Esophagus mucosa (tissue), 1 donor: ENCODE results near the gene COBL. TPM values are rescaled to one million over a fixed set of nuclear protein-coding genes. Genes with fewer than 3 reads are reported as not detected.

Experiments used
- ATAC-seq: fragments of 200-7000 bp; cut with Tn5 transposase; one replicate; pipeline ENCODE4 v1.9.1; 2020
- total RNA-seq: library from RNA; stranded (reverse); gene quantifications from one replicate; pipeline ENCODE4 v1.2.4, GENCODE V29; 2023
- donor health status: DM: yes; HTN: yes; CAD: no.

The COBL gene
- total RNA-seq, 1 donor from 2014 or later, result 10.4 TPM

DNA sequence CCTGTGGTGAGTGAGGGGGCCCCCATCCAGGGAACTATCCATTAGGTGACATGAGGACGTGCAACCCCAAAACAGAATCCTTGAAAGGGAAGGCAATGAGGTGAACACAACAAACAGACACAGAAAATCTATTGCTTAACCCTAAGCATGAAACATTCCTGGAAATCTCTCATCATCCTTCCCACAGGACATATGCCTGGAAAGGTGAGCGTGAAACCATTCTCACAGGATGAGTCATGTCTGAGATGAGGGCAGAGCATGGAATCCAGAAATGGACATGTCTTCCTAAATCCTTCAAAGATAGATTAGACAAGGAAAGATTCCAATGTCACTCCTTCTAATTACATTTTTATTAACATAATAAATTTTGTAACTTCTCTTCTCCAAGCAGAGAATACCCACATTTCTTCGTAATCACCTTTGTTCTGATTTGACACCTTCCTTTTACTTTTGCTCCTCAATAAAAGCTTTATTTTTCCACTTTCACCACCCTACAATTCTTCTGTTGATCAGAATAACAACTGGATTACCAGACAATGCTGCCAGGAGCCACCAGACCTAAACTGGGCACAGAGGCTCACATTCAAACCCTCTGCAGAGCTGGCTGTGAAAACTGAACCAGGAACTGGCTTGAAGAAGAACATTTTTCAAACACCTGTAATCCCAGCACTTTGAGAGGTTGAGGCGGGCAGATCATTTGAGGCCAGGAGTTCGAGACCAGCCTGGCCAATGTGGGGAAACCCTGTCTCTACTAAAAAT lies 67.2 kb downstream of the COBL start:
- no peak for ATAC-seq

GRCh38 chr7:51246258-51247245 lies 70.1 kb downstream of the COBL start:
- no peak for ATAC-seq

- ATAC-seq, result no peak
Observed at GRCh38 chr7:51244885-51245284, 71.7 kb downstream of the COBL start.

DNA sequence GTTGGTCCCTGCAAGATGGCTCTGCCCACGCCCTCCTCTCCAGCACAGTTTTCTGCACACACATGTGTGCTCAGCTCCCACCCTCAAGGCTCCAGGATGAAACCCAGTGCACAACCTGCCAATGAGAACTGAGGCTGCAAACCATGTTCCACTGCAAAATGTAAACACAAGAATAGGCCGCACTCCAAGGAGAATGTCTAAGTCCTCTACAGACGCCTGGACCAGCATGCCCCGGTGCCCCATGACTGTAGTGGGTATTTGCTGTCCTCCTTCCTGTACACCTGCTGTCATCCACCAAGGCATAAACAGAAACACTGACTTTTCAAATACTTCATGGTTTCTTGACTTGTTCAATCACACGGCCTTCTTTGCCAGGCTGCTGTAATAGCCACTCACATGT lies 72.6 kb downstream of the COBL start:
- ATAC-seq, result peak; percentile 23

GRCh38 chr7:51243631-51244030 lies 73.0 kb downstream of the COBL start:
- ATAC-seq, result no peak

DNA sequence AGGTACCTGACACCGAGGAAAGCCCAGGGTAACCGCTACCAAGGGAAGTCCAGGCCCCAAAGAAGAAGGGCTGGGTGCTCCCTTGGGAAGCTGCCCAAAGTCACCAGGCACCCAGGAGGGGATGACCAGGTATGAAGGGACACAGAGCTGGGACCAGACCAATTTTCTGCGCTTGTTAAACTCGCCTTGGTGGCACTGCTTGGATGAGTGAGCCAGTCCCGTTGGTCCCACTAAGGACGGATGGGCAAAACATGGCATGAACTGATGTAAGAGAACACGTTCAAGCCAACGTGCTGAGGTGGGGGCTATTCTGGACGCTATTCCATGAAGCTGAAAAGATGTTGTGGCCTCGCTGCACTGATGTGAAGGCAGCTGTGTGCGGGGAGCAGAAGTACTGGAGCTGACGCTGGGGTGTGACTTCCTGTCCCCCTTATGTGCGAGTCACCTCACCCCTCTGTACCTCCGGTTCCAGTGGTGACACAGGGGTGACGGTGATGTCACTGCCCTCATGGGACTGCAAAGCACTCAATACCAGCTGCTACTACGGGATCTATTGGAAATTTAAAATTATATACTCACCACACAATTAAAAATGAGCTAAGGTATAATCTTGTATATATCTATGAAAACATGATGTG lies 73.6 kb downstream of the COBL start:
- ATAC-seq, result no peak

- no peak for ATAC-seq
Observed at GRCh38 chr7:51242007-51242691, 74.5 kb downstream of the COBL start.

DNA sequence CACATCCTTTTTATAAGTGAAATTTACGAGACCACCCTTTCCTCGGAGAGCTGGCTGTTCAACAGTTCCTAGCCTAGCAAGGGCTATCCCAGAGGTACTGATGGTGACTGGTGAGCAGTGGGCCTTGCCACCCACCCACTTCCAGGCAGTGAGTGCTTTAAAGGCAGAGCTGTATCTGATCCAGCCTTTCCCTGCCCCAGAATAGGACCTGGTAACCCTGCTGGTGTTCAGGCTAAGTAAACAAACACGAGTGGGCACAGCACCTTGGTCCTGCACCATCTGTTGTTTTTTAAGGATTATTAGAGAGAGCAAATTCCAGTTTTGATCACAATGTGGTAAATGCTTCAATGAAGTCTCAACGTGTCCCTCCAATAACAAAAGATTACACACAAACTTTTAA lies 75.7 kb downstream of the COBL start:
- ATAC-seq, result no peak

- no peak for ATAC-seq
Observed at GRCh38 chr7:51239691-51240090, 76.9 kb downstream of the COBL start.

- ATAC-seq, result no peak
Observed at GRCh38 chr7:51238981-51239495, 77.6 kb downstream of the COBL start.

GRCh38 chr7:51237446-51238133 lies 79.0 kb downstream of the COBL start:
- ATAC-seq, result no peak

DNA sequence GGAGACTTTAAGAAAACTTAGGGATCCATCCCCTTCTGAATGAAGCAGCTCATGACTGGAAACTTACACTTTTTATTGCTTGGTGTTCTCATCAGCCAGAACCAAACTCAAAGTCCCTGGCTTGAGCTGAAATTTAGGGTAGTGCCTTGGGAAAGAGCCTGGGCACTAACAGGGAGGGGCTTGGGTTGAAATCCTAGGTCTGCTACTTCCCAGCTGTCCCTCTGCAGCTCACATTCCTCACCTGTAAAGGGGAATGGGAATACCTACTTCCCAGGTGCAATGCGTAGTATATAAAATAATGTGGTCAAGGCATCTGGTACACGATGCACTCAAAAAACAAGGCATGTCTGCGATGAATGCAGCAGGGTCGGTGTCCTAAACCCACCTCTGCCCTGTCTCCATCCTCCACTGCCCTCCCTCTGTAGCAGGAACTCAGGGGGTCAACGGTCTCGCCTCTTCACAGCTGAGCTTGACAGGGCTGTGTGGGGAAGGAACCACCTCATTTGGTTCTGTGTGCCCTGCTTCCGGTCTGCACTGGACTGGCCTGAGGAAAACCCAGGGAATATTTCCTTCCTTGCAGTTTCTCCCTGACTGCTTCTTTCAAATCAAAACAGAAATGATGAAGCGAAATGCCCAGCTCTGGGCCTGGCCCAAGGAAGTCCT lies 80.0 kb downstream of the COBL start:
- no peak for ATAC-seq

DNA sequence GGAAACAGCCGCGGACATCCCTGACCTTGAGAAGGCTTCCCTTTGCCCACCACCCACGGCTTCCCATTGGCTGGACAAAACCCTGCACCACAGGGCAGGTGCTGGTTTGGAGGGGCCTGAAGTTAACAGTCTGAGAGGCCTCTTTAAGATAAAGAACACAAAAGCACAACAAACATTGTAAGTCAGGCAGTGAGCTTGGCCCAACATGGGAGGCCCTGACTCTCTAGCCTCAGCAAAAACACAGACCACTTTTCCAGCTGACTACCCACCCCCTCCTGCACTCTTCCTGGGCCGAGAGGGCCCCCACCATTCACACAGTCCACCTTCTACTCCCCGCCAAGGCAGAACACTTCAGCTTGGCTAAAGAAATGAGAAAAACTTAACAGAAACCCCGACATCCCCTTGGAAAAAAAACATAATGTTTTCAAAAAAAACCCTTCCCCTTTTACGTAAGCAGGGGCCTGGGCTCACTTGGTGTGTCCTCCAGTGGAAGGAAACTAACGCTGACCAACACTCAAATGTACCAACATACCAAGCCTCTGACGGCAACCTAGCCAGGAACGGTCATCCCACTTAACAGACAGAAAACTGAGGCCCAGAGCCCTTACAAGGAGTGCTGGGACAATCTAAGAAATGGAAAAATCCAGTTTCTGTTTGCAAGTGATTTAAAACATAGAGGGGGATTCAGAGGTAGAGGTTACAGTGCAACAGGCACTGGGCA lies 80.9 kb downstream of the COBL start:
- ATAC-seq, result no peak

DNA sequence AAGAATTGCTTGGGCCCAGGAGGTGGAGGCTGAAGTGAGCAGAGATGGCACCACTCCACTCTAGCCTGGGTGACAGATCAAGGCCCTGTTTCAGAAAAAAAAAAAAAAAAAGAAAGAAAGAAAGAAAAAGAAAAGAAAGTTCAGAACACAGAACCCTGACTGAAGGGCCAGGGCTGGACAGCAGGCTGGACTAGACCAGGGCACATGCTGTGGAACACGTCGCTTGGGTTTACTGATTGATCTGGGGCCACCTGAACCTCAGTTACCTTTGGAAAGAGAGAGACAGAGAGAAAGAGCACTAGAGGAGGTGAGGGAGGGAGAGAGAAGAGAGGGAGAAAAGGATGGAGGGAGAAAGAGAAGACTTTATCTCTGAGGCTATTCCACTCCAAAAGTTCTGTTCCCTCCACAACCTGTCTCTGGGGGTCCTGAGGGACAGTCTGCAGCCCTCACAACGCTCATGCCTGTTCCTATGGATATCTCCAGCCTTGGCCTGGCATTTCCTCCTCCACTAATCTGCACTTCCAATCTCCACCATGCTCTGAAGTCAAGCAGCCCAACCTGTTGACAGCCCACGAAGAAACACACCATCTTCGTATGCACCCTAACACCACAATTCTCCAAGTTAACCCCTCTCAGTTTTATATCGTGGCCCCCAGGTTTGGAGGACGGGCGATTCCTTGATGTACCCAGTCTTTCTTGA lies 81.8 kb downstream of the COBL start:
- no peak for ATAC-seq

DNA sequence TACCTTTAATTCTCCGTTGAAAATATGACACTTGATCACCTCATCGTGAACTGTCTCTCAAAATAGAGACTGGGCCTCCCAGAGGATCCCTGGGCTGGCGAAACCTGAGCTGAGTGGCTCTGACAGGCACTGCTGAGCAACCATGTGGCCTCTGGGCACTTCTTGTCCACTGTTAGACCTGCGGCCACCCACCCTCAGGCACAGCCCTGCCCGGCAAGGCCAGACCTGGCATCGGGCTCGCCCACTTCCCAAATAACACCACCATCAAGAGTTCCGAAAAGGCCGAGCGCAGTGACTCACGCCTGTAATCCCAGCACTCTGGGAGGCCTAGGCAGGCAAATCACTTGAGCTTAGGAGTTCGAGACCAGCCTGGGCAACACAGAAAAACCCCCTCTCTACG lies 82.5 kb downstream of the COBL start:
- no peak for ATAC-seq

DNA sequence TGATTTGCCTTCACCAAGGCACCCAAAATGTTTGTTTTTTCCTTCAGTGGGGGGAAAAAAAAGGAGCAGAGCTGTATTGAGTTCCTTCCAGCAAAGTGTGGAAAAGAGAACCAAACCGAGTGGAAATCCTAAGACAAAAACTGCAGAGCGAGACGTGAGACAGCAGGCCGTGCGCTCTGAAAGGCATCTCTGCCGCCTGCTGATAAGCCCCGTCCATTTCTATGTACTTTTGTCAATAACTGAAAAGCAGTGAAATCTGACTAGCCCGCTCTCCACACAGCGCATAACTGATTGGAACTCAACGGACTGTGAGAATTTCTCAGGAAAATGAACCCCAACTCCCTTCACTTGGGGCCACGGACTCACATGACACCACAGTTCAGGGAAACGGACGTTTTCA lies 83.2 kb downstream of the COBL start:
- no peak for ATAC-seq

DNA sequence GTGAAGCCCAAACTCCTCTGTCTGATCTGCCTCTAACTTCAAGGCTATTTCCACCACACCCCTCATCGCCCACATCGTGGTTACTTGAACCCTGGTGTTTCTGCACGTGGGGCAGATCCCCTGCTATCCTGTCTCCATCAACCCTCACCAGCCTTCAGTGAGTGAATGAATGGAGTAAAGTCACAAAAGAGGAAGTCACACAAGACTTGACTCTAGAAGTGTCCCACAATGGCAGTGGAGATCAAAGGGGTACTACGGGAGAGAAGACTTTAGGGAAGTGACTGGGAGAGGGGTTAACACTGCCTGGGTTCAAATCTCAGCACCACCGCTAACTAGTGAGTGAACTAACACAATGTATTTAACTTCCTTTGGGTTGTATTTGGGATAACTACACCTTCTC lies 85.9 kb downstream of the COBL start:
- no peak for ATAC-seq

- ATAC-seq, result no peak
Observed at GRCh38 chr7:51230324-51230625, 86.3 kb downstream of the COBL start.

DNA sequence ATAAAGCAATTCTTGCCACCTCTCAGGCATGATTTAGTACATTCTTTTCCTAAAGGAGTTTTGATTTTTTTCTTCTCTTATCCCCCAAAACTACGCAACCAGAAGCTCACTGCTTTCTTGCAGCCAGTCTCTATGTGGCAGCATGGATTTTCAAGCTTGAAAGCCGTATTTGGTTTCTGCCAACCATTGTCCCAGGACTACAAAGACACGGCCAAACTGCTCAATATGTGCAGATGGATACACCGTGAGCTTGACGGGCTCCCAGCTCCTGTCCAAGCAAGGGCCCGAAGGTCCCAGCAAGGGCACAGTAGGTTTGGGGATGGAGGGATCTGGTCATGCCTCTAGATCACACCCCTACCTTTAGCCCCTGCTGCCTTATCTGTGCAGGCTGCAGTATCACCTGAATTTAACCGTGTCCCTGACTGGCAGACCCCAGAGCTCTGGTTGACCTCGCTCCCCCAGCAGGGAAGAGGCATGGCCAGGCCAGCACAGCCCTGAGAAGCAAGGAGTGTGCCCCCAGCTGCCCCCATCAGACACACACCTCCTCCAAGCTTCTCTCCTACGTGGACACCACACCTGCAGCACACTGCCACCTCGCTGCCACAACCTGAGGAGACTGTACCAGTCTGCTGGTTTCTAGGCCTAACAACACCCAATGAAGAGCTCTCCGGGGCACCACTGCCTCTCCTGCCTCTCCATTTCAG lies 86.8 kb downstream of the COBL start:
- ATAC-seq, result no peak
